ENCODE measurements around the gene DSP. TPM values are rescaled to one million over a fixed set of nuclear protein-coding genes. Genes with fewer than 3 reads are reported as not detected.

The DSP gene
- total RNA-seq, 2 experiments from 2014 or later = 0.07 to 0.25 TPM

- H3K36me3 Mint-ChIP-seq (ENCODE audit: low read depth) = no peaks in the 10 kb centered on the region
- intact Hi-C loops (cut with micrococcal nuclease) = no loop called here
- no peaks in the 10 kb centered on the region for H3K4me1 Mint-ChIP-seq (ENCODE audit: low read depth)
- ChIA-PET CTCF (no interaction called here), POLR2A (no interaction called here)
- H3K4me3 Mint-ChIP-seq = no peak overlapping the region
- DNase-seq (no peak), ATAC-seq (no peak)
- peaks cover 6% of the 10 kb centered on the region for H3K27me3 Mint-ChIP-seq
- no peaks in the 10 kb centered on the region for H3K9me3 Mint-ChIP-seq
- H3K27ac Mint-ChIP-seq = no peak overlapping the region
- TF ChIP-seq, protein P1, sequence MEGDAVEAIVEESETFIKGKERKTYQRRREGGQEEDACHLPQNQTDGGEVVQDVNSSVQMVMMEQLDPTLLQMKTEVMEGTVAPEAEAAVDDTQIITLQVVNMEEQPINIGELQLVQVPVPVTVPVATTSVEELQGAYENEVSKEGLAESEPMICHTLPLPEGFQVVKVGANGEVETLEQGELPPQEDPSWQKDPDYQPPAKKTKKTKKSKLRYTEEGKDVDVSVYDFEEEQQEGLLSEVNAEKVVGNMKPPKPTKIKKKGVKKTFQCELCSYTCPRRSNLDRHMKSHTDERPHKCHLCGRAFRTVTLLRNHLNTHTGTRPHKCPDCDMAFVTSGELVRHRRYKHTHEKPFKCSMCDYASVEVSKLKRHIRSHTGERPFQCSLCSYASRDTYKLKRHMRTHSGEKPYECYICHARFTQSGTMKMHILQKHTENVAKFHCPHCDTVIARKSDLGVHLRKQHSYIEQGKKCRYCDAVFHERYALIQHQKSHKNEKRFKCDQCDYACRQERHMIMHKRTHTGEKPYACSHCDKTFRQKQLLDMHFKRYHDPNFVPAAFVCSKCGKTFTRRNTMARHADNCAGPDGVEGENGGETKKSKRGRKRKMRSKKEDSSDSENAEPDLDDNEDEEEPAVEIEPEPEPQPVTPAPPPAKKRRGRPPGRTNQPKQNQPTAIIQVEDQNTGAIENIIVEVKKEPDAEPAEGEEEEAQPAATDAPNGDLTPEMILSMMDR (IDR thresholded peaks at IDR 0.05) = no peak
Observed at GRCh38 chr6:7502743-7503142, 38.7 kb upstream of the DSP start.

DNA sequence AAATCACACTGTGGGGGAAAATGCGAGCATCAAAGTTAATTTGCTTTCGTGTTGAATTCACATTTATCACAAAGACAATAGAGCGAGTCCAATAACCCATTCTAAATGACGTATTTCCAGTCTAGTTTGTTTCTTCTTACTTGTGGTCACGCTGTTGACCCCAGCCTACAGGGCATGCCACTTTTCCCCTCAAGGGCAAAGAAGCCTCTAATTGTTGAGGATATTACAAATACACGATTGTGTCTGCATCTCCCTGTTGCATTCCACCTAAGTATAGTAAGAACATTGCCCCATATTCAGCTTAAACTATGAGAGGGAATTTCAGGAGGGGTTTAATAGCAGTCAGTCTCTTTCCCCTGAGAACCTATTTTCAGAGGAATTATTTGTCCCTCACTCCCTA is 37.4 kb upstream of the DSP start:
- ATAC-seq (no peak), DNase-seq (no peak)
- ChIA-PET POLR2A (no interaction called here), CTCF (no interaction called here)
- H3K27me3 Mint-ChIP-seq = peaks cover 3% of the 10 kb centered on the region
- H3K4me3 Mint-ChIP-seq = no peak overlapping the region
- TF ChIP-seq, protein P1 (IDR thresholded peaks at IDR 0.05) = no peak
- intact Hi-C loops (cut with micrococcal nuclease) = no loop called here
- no peaks in the 10 kb centered on the region for H3K9me3 Mint-ChIP-seq
- no peaks in the 10 kb centered on the region for H3K4me1 Mint-ChIP-seq (ENCODE audit: low read depth)
- H3K36me3 Mint-ChIP-seq (ENCODE audit: low read depth) = no peaks in the 10 kb centered on the region
- no peak overlapping the region for H3K27ac Mint-ChIP-seq

DNA sequence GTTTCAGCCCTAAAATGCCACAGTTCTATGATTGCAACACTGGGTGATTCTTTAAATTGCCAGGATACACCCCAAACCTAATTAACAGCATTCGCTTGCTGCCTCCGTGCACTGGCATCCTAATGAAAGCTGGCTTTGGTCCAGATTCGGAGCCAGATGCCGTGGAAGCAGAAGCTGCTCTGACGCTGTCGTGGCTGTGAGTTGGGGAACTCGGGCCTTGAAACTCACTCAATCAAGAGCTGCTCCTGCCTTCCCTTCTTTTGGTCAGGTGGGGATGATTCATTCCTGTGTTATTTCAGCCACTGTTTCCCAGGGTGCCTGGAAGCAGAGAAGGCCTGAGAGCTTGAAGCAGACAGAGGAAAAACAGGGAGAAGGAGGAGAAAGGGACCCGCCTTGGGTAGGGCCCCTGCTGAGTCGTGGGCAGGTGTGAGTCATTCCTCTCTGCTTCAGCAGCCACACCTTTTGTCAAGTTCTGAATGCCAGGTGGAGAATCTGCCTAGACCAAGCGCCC is 36.2 kb upstream of the DSP start:
- peak; percentile 56 for ATAC-seq
- H3K4me3 Mint-ChIP-seq = no peak overlapping the region
- no peaks in the 10 kb centered on the region for H3K27me3 Mint-ChIP-seq
- H3K36me3 Mint-ChIP-seq (ENCODE audit: low read depth) = no peaks in the 10 kb centered on the region
- no peaks in the 10 kb centered on the region for H3K4me1 Mint-ChIP-seq (ENCODE audit: low read depth)
- DNase-seq = peak; percentile 19
- ChIA-PET CTCF (no interaction called here), POLR2A (interaction anchor here (1.0 kb wide), 1 partner anchor 20 kb away, joined by 3 read pairs; no protein-coding TSS in a partner anchor)
- H3K9me3 Mint-ChIP-seq = no peaks in the 10 kb centered on the region
- intact Hi-C loops (cut with micrococcal nuclease) = no loop called here
- TF ChIP-seq, protein P1 (IDR thresholded peaks at IDR 0.05) = no peak
- H3K27ac Mint-ChIP-seq = no peak overlapping the region

GRCh38 chr6:7507600-7507999 is 33.9 kb upstream of the DSP start:
- intact Hi-C loops (cut with micrococcal nuclease) = no loop called here
- H3K4me3 Mint-ChIP-seq = no peak overlapping the region
- H3K4me1 Mint-ChIP-seq (ENCODE audit: low read depth) = no peaks in the 10 kb centered on the region
- H3K27me3 Mint-ChIP-seq = peaks cover 11% of the 10 kb centered on the region
- TF ChIP-seq, protein P1 (IDR thresholded peaks at IDR 0.05) = no peak
- DNase-seq (no peak), ATAC-seq (no peak)
- H3K9me3 Mint-ChIP-seq = no peaks in the 10 kb centered on the region
- H3K27ac Mint-ChIP-seq = no peak overlapping the region
- POLR2A ChIA-PET = no interaction called here
- CTCF ChIA-PET = no interaction called here
- no peaks in the 10 kb centered on the region for H3K36me3 Mint-ChIP-seq (ENCODE audit: low read depth)

- Mint-ChIP-seq H3K27ac (no peak overlapping the region), H3K4me1 (ENCODE audit: low read depth) (no peaks in the 10 kb centered on the region), H3K27me3 (peaks cover 17% of the 10 kb centered on the region), H3K9me3 (no peaks in the 10 kb centered on the region), H3K36me3 (ENCODE audit: low read depth) (no peaks in the 10 kb centered on the region), H3K4me3 (no peak overlapping the region)
- TF ChIP-seq, protein P1 (IDR thresholded peaks at IDR 0.05) = no peak
- intact Hi-C loops (cut with micrococcal nuclease) = no loop called here
- DNase-seq (no peak), ATAC-seq (no peak)
- ChIA-PET POLR2A (no interaction called here), CTCF (no interaction called here)
Observed at GRCh38 chr6:7512320-7512719, 29.2 kb upstream of the DSP start.

All from activated CD8-positive, alpha-beta T cell treated with anti-CD3 and anti-CD28 coated beads for 36 hours (primary cell).